NCI-H460 (cell line): ENCODE data around the gene SLX4IP. TPM values are rescaled to one million over a fixed set of nuclear protein-coding genes. Genes with fewer than 3 reads are reported as not detected.

ENCODE experiments used
- DNase-seq: peaks from one replicate; pipeline ENCODE4 v3.0.0-alpha.2; 2016; ENCODE audit warnings: low read depth; ENCODE audit errors: extremely low read depth
- total RNA-seq: library from RNA; depleted of rRNA; stranded (reverse); fragments of >200 nt; shearing (Covaris generic); gene quantifications from 2 replicates; pipeline ENCODE4 v1.2.3, GENCODE V29; 2014

The SLX4IP gene
- total RNA-seq, 1 experiment from 2014 or later = 7.5 TPM

GRCh38 chr20:10427060-10427692 is 7.9 kb upstream of the SLX4IP start:
- DNase-seq = peak; percentile 43

DNA sequence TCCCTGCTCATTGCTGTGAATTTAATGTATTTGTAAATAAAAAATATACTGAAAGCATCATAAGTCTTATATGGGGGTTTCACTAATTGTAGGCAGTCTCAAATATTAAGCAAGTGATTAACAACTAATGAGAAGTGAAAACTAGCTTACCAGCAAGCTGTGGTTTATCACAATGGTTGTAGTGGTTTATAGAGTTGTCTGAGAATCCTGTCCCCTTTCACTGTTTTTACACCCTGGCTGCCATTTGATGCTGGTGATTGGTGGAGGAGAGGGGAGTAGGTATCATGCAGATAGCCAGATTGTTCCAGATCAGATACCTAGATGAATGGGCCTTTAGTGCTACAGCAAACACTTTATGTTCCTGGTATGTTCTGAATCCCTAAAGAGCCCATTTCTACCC is 7.1 kb upstream of the SLX4IP start:
- DNase-seq = no peak

GRCh38 chr20:10429443-10429981 is 5.6 kb upstream of the SLX4IP start:
- no peak for DNase-seq

- no peak for DNase-seq
Observed at GRCh38 chr20:10430000-10430466, 5.1 kb upstream of the SLX4IP start.

DNA sequence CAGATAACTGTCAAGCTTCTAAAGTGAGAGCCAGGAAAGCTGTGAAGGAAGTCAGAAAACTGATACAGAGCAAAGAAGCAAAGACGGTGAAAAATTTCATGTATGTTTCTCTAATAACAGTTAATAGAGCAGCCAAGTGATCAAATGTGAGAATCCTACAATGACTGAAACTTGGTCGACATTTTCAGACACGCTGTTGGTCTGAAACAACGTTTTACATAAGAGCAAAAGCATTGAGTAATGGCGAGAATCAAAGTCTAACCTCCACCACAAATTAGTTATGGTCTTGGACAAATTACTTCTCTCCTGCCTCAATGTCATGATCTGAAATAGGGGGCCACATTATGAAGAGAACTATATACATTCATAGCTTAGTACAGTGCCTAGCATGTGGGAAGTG is 4.4 kb upstream of the SLX4IP start:
- no peak for DNase-seq

DNA sequence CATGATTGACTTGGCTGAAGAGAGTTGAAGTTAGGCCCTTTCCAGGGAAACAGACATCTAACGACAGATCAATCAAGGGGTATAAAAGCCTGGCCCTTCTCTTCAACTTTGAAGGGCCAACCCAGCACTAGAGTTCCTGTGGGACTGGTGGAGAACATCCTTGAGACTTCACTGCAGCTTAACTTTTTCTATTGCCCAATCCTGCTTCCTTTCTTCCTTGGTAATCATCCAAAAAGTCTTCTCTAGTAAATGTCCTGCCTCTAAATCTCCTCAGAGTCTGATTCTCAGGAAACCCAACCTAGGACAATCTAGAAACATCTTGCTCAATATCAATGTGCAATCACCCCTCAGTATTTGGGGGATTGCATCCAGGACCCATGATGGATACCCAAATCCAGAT is 3.0 kb upstream of the SLX4IP start:
- DNase-seq = no peak

GRCh38 chr20:10433014-10433622 is 2.0 kb upstream of the SLX4IP start:
- no peak for DNase-seq

DNA sequence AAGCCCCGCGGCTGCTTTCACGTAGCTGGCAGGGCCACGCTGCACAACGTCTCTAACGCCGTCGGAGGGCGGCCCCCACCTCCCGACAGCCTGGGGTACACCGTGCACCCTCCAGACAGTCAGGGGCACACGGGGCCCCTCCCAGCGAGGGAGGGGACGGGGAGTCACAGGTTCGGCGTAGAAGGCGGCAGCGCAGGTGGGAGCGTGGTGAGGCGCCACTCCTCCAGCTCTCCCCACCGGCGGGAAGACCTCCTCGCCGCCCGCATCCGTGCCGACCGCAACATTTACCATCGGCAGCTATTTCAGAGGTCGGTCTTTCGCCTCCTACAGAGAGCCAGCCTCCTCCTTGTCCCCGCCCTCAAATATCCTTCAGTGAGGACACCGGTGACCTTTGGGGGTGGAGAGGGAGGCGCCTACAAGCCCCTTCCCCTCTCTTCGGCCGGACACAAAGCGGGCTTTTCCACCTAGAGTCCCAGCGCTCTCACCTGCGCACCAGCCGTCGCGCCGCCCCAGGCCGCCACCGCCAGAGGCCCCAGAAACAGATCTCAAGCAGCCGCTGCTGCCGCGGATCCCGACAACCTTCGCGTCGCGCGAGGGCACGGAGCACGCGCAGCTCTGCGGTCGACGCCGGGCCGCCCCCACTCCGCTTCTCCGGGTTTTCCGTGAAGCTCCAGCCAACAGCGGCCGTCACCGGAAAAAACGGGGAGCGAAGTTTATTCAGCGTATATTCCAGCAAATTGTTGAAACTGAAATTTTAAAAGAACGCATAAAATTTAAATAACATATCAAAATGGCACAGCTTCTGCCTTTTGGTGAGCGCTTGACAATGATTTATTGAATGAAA is 1.3 kb upstream of the SLX4IP start, which contains the start of gene MKKS:
Gene MKKS (minus strand): TSS at position 600 of the 844 bp plus-strand sequence. CDS start 20,708 bp downstream, outside the sequence.
- DNase-seq = peak; percentile 83

GRCh38 chr20:10434467-10434831 is 656 bp upstream of the SLX4IP start:
- peak; percentile 99 for DNase-seq

DNA sequence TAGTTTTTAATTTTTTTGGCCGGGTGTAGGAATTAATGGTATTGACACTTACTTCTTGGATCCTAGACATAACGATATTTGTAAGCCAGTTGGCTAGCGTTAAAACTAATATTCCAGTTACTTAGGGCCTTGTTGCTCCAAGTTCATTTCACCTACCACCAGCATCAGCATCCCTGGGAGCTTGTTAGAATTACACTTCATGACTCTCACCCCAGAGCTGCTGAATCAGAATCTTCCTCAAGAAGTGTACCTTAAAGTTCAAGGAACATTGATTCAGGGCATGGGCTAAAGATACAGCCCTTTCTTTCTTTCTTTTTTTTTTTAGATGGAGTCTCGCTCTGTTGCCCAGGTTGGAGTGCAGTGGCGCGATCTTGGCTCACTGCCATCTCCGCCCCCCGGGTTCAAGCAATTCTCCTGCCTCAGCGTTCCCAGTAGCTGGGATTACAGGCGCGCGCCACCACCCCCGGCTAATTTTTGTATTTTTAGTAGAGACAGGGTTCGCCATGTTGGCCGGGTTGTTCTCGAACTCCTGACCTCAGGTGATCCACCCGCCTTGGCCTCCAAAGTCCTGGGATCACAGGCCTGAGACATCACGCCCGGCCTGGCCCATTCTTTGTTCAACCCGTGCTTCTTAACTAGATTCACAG is 1.1 kb downstream of the SLX4IP start:
- no peak for DNase-seq

DNA sequence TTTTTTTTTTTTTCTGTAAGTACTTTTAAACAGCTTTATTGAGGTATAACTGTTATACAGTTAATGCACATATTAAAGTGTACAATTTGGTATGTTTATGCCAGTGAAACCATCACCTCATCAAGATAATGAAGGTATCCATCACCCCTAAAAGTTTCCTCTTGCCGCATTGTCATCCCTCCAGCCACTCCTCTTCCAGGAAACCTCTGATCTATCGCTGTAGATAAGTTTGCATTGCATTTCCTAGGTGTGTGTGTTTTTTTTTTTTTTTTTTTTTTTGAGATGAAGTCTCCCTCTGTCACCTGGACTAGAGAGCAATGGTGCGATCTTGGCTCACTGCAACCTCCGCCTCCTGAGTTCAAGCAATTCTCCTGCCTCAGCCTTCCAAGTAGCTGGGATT is 3.1 kb downstream of the SLX4IP start:
- no peak for DNase-seq

DNA sequence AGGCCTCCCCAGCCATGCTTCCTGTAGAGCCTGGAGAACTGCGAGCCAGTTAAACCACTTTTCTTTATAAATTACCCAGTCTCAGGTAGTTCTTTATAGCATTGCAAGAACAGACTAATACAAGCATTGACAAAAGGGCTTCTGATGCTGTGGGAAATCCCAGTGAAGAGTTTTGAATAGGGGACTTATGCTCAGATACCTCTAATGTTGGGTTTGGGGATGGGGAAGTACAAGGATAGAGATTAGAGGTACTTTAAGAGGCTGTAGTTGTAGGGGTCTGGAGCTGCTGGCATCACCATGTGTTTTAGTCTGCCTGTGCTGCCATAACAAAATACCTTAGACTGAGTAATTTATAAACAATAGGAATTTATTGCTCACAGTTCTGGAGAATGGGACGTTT is 8.8 kb downstream of the SLX4IP start:
- DNase-seq = no peak

GRCh38 chr20:10445758-10446157 is 10.7 kb downstream of the SLX4IP start:
- DNase-seq = no peak

- DNase-seq = peak; percentile 78
Observed at GRCh38 chr20:10447028-10447427, 11.9 kb downstream of the SLX4IP start.

DNA sequence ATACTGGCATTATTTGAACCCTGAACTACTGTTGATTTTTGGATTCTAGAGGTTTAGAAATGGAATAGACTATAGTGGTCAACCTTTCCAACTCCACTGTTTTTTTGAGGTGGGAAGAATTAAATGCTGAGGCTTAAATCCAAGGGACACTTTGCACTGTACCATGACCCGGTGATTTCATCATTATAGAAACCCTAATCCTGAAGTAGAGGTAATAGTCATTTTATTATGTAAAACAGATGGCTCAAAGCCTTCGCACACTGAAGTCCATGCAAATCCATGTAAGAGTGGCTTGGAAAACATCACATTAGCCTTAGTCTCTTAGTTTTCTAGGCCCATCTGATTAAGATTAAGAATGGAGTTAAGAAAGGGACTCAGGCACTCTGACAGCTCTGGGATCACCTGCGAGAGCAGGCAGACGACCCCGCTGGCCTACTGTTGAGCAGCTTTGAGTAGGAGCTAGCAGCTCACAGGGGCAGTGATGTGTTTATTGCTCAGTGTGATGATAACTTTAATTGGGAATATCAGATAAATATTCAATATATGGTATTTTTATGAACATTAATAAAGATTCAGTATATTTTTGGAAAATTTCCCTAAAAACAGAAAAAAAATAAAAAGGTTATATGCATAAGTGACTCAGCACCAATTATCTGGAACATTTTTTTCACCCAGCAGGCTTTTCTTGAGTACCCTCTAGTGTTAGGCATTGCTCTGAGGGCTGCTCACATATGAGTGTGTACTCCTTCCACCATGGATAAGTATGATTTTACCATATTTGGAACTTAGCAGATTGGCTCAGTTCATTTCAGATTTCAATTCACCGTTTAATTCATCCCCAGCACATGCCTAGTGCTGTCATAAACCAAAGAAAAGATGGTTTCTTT is 13.4 kb downstream of the SLX4IP start:
- no peak for DNase-seq

- no peak for DNase-seq
Observed at GRCh38 chr20:10449270-10449669, 14.2 kb downstream of the SLX4IP start.

GRCh38 chr20:10453241-10453640 is 18.1 kb downstream of the SLX4IP start:
- no peak for DNase-seq

GRCh38 chr20:10454151-10454750 is 19.1 kb downstream of the SLX4IP start:
- no peak for DNase-seq

DNA sequence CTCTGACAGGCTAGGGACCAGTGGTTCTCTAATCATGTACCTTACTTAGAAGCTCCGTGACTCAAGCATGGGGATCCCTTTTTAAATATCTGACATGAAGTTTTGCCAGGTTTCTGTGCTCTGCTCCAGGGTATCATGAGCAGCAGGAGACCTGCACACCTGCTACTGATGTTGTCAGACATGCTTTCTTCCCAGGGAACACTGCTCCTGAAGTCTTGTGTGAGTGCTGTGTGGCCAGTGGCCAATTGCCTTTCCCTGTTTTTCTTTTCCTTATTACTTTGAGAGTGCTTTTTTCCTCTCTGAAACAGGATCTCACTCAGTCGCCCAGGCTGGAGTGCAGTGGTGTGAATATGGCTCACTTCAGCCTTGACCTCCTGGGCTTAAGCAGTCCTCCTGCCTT is 26.4 kb downstream of the SLX4IP start:
- no peak for DNase-seq
